Stimulated activated CD8-positive, alpha-beta memory T cell treated with anti-CD3 and anti-CD28 coated beads, Interleukin-4, amount 100 ng/mL, for 48 hours (primary cell): Measurements from ENCODE around the gene NAA10.

Experiments used
- DNase-seq: peaks from one replicate; pipeline ENCODE4 v3.0.0-alpha.2; 2020

NAA10 gene

GRCh38 chrX:153908219-153908860 lies 26.5 kb downstream of the NAA10 start:
- DNase-seq: no peak

- no peak for DNase-seq
Measured at GRCh38 chrX:153907456-153907855, 27.4 kb downstream of the NAA10 start.

- no peak for DNase-seq
Measured at GRCh38 chrX:153906126-153906917, 28.5 kb downstream of the NAA10 start.

GRCh38 chrX:153905481-153906095 lies 29.2 kb downstream of the NAA10 start:
- no peak for DNase-seq

- no peak for DNase-seq
Measured at GRCh38 chrX:153903991-153904957, 30.6 kb downstream of the NAA10 start, which contains the start of gene AVPR2. Gene AVPR2 (plus strand): TSS chrX:153904673. CDS start chrX:153905146, 473 bp downstream.

GRCh38 chrX:153903238-153903980 lies 31.4 kb downstream of the NAA10 start:
- no peak for DNase-seq

GRCh38 chrX:153902385-153902784 lies 32.5 kb downstream of the NAA10 start:
- no peak for DNase-seq

- DNase-seq: no peak
Measured at GRCh38 chrX:153901753-153902140, 33.1 kb downstream of the NAA10 start.

- peak; percentile 53 for DNase-seq
Measured at GRCh38 chrX:153900831-153901752, 33.7 kb downstream of the NAA10 start.

- DNase-seq: no peak
Measured at GRCh38 chrX:153897899-153898298, 36.9 kb downstream of the NAA10 start.

- DNase-seq: no peak
Measured at GRCh38 chrX:153889123-153889522, 45.7 kb downstream of the NAA10 start.

GRCh38 chrX:153888344-153888743 lies 46.5 kb downstream of the NAA10 start:
- no peak for DNase-seq

- no peak for DNase-seq
Measured at GRCh38 chrX:153887385-153887784, 47.5 kb downstream of the NAA10 start.

GRCh38 chrX:153886915-153887314 lies 47.9 kb downstream of the NAA10 start:
- DNase-seq: no peak

- DNase-seq: no peak
Measured at GRCh38 chrX:153885968-153886903, 48.6 kb downstream of the NAA10 start, which contains the start of gene L1CAM. Gene L1CAM (minus strand): TSS chrX:153886173. CDS start chrX:153875836, 10,337 bp downstream.

GRCh38 chrX:153885208-153885787 lies 49.5 kb downstream of the NAA10 start:
- no peak for DNase-seq

GRCh38 chrX:153884590-153884989 lies 50.2 kb downstream of the NAA10 start:
- DNase-seq: no peak

- DNase-seq: no peak
Measured at GRCh38 chrX:153884136-153884535, 50.7 kb downstream of the NAA10 start.
